NCI-H128 (cell line): ENCODE data around the gene FAM171A1.

Source experiments
- DNase-seq: peaks from one replicate; lab custom pipeline; 2025; ENCODE audit not compliant: unreplicated experiment; lab: John Stamatoyannopoulos, UW

The FAM171A1 gene

GRCh38 chr10:15253951-15254807 is 116.9 kb downstream of the FAM171A1 start:
- DNase-seq, result no peak

GRCh38 chr10:15252396-15252795 is 118.7 kb downstream of the FAM171A1 start:
- DNase-seq, result no peak

- DNase-seq, result no peak
Observed at GRCh38 chr10:15251791-15252380, 119.2 kb downstream of the FAM171A1 start.

- DNase-seq, result no peak
Observed at GRCh38 chr10:15245530-15245929, 125.6 kb downstream of the FAM171A1 start.

GRCh38 chr10:15244635-15245197 is 126.4 kb downstream of the FAM171A1 start:
- DNase-seq, result no peak

GRCh38 chr10:15242261-15242840 is 128.7 kb downstream of the FAM171A1 start:
- no peak for DNase-seq

- no peak for DNase-seq
Observed at GRCh38 chr10:15241306-15241705, 129.8 kb downstream of the FAM171A1 start.

GRCh38 chr10:15238555-15239335 is 132.3 kb downstream of the FAM171A1 start:
- DNase-seq, result peak; percentile 15

GRCh38 chr10:15237351-15237750 is 133.7 kb downstream of the FAM171A1 start:
- DNase-seq, result no peak

- DNase-seq, result no peak
Observed at GRCh38 chr10:15236340-15236739, 134.7 kb downstream of the FAM171A1 start.

- DNase-seq, result no peak
Observed at GRCh38 chr10:15232279-15232678, 138.8 kb downstream of the FAM171A1 start.

- DNase-seq, result no peak
Observed at GRCh38 chr10:15231426-15231825, 139.7 kb downstream of the FAM171A1 start.

GRCh38 chr10:15230257-15230656 is 140.8 kb downstream of the FAM171A1 start:
- DNase-seq, result no peak

GRCh38 chr10:15229268-15229667 is 141.8 kb downstream of the FAM171A1 start:
- no peak for DNase-seq

- no peak for DNase-seq
Observed at GRCh38 chr10:15228426-15228825, 142.7 kb downstream of the FAM171A1 start.

GRCh38 chr10:15227611-15228372 is 143.3 kb downstream of the FAM171A1 start:
- DNase-seq, result no peak

GRCh38 chr10:15225511-15225910 is 145.6 kb downstream of the FAM171A1 start:
- DNase-seq, result no peak

GRCh38 chr10:15224948-15225347 is 146.1 kb downstream of the FAM171A1 start:
- DNase-seq, result no peak

GRCh38 chr10:15223174-15223573 is 147.9 kb downstream of the FAM171A1 start:
- no peak for DNase-seq

GRCh38 chr10:15222511-15222910 is 148.6 kb downstream of the FAM171A1 start:
- DNase-seq, result no peak
